NCI-H146 treated with DMSO at 0.1 percent for 48 hours (cell line): ENCODE measurements around the gene EML6.

ENCODE experiments used
- DNase-seq: peaks from one replicate; lab custom pipeline; 2025; ENCODE audit not compliant: unreplicated experiment; lab: John Stamatoyannopoulos, UW

The EML6 gene

DNA sequence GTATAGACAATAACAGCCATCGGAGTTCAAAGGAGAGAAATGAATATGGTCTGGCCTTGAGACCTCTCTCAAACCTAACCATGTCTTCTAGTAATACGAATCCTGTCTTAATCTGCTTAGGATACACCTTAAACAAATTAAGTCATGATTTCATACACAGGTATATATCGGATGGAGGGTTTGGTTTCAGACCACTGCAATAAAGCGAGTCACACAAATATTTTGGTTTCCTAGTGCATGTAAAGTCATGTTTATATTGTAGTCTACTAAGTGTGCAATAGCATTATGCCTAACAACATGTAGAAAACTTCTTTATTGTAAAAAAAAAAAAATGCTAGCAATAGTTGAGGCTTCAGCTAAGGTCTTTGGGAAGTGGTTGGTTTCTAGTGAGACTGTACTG is 73.8 kb downstream of the EML6 start:
- no peak for DNase-seq

DNA sequence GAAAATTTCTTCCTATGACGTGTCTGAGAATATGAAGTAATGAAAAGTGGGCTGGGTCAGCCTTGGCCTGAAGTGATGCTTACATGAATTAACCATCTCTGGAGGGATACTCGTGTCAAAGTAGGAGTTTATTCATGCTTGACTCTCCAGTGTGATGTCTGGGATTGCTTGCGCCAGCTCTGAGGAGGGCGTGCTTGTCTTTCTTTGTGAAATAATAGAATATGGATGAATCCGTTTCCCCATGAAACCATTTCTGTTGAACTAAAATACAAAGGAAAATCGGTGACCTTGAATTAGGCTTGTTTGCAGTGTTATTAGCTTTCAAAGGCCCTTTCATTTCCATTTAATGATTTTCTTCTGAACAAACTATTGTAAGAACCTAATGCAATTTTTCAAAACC is 77.9 kb downstream of the EML6 start:
- peak; percentile 91 for DNase-seq

DNA sequence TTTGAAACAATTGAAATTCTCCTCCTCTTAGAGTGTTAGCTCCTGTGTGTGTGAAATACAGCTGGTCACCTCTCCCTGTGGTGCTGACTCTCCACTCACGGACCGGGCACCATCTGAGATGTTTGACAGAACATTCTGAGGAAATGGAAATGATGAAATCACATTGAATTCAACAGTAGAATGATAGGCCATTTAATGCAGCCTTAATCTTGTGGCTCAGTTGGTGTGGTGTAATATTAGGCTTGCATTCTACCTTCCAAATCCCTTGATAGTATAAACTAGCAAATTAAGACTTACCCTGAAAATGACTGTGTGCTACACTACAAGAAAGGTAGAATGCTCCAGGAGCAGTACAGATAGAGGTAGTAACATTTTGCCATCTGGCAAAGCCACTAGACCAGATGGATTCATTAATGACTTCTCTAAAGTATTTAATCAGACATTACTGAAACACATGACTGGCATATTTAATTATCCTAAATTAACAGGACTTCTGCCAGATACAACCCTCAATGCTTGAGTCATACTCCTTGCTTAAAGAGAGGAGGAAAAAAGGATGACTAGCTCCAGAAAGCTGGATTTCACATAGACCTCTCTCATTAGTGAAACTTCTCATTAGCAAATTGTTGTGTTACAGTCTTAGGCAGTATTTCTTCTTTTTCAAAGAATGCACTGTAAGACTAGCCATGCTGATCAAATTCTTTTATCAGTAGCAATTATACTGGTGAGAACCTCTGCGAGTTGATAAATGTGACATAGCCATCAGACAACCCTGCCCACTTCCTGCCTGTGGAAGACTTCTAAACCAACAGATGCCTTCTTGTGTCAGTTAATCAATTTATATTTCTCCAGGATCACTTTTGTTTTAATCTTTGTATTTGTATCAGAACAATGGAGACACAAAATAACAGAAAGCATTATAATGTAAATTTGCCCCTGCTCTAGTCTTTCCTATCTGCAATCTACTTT is 80.6 kb downstream of the EML6 start:
- DNase-seq: no peak

DNA sequence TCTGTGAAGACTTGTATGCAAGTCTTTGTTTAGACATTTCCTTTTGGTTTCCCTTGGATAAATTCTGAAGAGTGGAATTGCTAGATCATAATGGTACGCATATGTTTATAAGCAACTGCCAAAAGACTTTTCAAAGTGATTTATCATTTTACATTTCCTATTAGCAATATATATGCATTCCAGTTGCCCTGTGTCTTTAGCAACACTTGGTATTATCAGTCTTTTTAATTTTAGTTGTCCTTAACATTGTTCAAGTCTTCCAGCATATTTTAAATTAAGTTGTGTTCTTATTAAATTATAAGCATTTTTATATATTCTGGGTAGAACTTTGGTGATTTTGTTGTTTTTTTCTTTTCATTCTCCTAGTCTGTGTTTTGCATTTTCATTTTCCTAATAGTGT is 81.8 kb downstream of the EML6 start:
- DNase-seq: no peak

DNA sequence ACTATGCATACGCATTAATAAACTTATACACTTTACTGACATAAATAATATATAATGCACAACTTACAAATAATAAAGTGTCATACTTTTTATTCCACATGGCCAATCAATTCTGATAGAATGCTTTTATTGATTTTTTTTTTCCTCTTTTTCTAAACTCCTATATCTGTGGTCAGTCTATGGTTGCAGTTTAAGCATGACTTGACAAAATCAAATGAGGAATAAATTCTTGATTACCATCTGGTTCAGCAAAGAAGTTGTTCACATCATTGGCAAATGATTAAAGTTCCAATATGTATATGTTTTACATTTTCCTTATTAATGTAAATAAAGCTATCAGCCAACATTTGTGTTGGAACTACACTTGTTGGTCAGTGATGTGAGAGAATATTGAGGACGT is 83.5 kb downstream of the EML6 start:
- no peak for DNase-seq

DNA sequence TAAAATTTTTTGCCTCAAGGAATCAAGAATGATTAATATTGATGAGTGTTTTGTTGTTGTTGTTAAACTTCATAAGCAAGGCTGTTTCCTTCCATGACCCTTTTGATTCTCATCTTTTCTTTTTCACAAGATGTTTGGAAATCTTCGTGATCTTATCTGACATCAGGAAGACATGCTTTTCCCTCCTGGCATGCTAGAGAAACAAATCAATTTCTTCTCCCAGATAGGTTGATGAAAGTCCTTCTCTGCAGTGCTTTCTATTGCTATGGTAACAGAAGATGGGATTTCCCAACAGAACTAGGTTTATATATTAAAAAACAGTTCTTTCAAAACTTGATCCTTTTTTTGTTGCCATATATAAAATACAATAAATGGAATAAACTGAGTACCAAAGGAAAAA is 85.2 kb downstream of the EML6 start:
- DNase-seq: no peak

DNA sequence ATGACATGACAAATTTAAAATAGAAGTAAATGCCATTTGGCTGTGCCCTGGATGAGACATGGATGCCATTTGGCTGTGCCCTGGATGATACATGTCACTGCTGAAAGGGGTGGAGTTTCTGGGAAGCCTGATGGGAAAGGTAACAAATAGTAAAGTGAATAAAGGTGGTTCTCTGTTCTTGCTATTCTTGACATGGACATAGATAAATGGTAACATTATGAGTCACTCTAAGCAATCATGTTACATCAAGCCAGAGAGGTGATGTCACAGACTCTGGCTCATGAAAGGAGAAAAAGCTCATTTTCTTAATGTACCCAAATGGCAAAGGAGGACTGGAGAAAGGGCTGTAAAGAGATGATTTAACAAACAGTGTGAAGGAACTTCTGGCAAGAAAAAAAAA is 86.4 kb downstream of the EML6 start:
- no peak for DNase-seq

DNA sequence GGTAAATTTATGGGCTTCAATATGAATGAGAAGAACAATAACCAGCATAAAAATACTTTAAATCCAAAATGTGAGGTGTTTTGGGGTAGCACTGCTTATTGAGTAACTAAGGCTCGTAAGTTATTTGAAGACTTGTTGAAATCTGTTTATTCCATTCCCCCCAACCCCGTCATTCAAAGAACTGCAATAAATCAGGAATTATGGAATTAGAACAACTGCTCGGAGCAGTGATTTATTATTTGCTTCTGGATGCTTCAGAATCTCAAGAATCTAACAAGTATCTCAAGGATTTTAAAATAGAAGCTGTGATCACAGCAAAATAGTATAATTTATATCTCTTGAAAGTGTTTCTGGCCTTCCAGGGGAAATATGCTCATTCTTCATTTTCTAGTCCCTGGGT is 86.8 kb downstream of the EML6 start:
- no peak for DNase-seq

DNA sequence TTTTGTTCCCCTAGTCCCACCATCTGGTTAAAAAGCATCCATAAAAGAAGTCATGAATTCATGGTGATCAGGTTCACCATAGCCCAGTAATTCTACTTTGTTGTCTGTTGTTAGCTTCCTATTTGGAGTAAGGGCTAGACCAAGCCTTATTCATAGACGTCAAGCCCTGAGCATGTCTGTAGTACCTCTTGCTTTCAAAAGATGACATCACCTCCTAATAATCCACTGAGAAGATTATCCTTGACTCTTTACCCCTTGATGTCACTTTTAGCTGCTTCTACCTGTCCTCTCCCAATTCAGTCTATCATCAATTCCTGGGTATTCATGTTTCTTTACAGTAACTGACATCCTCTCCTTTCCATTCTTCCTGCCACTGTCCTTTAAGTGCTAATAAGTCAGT is 90.1 kb downstream of the EML6 start:
- DNase-seq: no peak

DNA sequence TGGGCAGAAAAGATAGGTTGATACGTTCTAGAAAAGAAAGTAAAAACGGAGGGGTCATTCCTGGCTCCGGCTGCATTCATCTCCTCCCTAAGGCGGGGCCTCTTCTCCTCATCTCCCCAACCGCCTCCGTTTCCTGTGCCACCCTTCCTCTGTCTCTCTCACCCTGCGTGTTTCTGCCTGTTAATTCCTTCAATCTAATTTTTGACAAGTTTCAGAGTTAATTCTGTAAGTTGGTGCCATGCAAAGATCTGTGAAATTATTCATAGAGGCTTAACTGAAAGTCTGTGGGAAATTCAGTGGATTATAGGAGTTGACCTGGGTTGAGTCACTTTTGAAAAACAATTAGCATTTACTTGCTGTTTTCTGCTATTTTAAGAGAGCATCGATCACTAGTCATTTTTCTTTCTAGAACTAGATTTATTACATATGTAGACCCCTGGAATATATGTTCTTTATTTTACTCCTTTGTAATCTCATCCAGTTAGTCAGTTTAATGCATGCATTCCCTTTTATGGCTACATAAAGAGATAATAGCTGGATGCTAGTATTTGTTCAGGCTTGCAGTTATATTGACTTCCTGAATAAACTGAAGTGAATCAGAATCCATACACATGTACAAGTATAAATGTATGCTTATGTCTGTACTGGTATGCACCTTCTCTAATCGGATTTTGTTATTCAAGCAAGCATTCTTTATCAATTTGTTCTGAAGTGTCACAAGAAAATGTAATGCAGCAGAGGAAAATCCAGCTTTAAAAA is 91.1 kb downstream of the EML6 start:
- DNase-seq: peak; percentile 33

DNA sequence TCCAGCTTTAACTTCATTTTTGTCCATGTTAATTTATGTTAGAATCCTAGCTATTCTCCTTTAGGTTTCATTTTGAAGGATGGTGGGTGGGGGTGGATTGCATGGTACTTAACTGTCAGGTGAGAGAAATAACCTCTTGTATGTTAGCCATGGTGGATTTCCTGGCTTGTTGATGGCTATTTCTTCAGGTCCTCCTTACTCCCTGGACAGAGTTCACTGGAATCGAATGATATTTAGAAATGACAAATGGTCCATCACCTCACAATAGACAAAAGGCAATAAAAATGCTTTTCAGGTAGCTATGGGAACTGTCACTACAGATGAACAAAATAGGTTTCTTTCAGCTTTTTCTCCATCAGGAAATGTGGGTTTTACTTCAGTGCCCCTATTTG is 91.7 kb downstream of the EML6 start:
- DNase-seq: no peak

DNA sequence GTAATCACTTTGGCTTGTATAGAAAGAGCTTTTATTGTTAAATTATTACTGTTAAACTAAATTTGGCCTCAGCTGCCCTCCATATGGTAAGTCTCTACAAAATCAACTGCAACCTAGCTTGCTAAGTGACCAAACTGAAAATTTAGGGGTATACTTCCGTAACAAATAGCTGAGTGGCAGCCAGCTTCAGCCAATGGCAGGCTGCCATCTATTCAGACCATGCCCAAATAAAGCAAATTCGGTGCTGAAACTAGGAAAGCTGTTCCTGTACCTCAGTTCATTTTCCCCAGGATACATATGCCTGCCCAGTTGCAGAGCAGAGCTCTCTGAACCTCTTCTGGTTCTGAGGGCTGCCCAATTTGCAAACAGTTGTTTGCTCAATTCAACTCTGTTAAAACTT is 94.8 kb downstream of the EML6 start:
- DNase-seq: no peak

DNA sequence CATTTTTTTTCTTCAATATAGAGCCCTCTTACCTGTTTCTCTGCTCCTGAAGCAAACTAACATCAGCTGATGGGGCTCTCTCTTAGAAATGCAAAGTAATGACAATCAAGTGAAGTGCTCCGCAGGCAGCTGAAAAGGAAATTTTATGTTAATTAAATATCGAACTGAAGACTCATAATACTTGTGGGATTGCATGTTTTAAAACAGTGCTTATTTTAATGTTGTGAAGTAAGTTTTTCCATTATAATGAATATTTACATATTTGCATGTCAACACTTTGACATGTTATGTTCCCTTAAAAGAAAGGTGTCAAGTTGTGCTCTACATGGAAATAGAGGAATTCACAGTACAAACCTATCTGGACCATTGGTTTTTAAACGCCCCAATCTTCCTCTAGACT is 97.1 kb downstream of the EML6 start:
- no peak for DNase-seq

DNA sequence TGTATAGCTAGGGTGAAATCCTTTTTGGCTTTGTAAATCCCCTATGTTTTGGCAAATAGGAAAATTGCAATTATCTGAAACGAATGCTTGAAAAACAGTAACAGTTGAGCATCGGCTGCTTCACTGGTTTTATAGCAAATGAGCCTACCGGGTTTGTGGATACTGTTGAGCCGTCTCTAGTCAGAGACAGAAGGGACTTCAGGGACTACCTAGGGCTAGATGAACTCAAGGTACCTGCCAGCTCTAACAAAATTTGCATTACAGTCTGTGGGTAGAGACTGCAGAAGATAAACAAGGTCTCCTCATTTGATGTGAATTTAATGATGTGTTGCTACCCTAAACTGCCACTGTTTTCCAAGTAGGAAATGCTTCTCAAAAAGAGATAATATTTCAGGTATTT is 101.1 kb downstream of the EML6 start:
- no peak for DNase-seq

DNA sequence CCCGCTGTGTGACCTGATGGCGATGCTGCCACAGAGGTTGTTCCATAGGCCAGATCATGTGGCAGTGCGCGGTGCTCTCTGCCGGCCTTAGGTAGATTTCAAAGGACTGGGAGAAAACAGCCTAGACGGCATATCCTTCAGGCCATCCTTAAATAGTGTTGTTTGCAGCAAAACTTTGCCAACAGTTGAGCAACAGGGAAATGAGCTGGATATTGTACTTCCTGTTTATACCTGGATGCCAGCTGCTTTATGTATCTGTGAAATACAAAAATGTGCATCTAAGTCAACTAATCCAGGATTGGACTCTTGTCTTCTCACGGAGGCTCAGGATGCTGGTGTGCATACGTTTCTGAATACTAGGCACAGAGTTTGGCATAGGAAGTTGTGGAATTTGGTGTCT is 107.1 kb downstream of the EML6 start:
- DNase-seq: no peak

DNA sequence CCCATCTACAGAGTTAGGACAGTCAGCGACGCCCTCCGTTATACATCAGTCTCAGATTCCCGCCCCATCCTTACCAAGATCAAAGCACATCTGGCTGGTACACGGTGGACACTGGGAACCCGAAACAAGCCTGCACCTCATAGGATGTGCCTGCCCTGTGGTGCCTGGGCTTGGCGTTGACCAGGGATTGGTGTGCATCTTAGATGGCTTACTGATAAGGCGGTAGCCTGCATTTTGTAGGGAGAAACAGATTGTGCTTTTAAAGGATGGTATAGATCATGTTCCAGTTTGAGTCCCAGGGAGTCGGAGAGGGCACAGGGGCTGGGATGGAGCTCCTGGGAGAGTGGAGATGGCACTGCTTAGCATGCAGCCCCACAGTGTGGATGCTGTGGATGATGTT is 108.0 kb downstream of the EML6 start:
- no peak for DNase-seq

DNA sequence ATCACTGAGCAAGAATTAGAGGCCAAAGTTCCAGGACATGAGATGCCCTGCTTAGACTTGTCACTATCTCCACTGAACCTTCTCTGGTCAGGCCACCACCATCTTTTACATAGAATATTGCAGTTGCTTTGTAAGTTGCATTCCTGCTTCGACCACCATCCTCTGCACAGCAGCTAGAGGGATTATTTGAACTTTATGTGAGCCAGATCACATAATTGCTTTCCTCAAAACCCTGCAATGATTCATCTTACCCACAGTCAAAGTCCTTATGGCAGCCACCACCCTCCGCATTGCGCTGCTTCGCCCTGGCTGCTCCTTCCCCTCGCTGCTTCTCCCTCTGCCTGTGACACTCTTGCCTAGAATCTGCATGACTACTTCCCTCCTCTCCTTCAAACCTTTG is 111.3 kb downstream of the EML6 start:
- DNase-seq: no peak

DNA sequence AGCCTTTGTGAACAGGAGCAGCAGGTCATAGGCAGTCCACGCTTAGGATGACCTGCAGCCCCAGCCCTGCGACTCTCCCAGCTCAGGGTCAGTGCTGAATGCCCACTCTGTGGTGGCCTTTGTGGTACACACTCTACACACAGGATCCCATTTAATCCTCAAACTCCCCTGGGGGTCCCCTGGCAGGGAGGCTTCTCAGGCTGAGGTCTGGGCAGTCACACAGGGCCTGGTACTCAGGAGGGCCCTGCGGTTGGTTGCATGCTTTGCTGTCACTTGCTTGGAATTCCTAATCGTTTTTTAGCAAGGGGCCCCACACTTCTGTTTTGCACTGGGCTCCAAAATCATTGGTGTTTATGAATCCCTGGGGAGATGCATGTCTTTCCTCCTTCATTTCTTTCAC is 113.0 kb downstream of the EML6 start:
- no peak for DNase-seq

DNA sequence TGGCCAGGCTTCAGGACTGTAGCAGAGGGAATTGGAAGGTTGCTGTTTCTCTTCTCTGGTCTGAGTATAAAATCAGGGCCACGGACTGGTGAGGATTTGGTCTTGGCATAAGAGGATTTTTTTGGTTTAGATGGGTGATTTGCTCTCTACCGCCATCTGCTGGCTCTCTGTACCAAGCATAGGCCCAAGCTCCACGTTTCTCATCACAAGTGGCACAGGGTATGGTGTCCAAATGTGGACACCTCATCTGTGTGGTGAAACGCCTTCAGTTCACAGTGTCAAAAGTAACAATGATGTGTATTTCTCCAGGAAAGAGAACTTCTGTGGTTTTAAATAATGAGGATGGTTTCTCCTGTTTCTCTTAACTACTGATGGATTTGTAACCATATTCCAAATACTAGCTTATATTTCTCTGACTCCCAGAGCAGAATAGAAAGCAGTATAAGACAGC is 115.1 kb downstream of the EML6 start:
- peak; percentile 60 for DNase-seq

DNA sequence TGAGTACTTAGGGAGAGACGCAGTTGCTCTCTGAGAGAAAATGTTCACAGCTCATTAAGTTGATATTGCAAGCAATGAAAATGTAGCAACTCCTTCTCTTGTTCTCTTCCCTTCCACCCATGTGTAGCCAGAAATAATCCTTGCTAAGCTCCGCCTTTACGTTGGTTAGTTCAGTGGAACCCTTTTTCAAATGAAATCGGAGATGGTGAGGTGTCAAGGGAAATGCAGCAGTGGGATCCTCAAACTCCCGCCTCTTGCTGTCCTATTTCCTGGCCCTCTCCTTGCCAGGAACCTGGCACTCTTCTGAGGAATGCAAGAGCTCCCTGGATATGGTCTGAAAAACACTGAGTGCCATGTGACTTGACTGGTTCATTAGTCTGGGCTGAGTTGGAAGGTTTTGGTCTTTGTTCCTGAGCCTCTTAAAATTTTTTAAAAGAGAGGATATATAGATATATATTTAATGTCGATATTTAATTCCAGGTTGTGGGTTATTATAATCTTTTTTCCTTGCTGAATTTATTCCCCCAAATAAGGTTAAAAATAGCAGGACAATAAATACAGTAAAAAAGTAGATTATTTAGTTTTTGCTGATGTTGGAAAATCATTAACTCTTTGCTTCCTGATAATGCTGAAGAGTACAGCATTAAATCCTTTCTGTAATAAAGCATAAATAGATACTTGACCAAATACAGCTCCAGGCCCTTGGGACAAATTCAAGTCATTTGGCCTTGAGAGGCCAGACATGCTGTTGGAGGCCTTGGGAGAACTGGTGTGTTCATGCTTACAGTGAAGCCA is 116.2 kb downstream of the EML6 start:
- no peak for DNase-seq
